ENCODE results near the gene HOXD10. TPM values are rescaled to one million over a fixed set of nuclear protein-coding genes. Genes with fewer than 3 reads are reported as not detected.

Gene HOXD10
- total RNA-seq, 1 donor from 2014 or later: not detected

- H3K27me3 ChIP-seq: peaks cover 41% of the 10 kb centered on the region
- H3K4me1 ChIP-seq: peaks cover 0 to 12% of the 10 kb centered on the region in 2 donors
- intact Hi-C loops (cut with DNase I): no loop called here
- H3K4me3 ChIP-seq: no peak overlapping the region
- H3K36me3 ChIP-seq: no peaks in the 10 kb centered on the region
- no peak overlapping the region for H3K27ac ChIP-seq
- DNase-seq (ENCODE audit: low spot score in 2 of 2): no peak
- H3K9me3 ChIP-seq: no peaks in the 10 kb centered on the region
- TF ChIP-seq CTCF (IDR thresholded peaks at IDR 0.05): no peak
Observed at GRCh38 chr2:176072292-176072669, 44.3 kb upstream of the HOXD10 start.

- Histone ChIP-seq H3K27me3 (peaks cover 47% of the 10 kb centered on the region), H3K4me1 (peaks cover 0 to 4% of the 10 kb centered on the region in 2 donors), H3K9me3 (no peaks in the 10 kb centered on the region), H3K36me3 (no peaks in the 10 kb centered on the region), H3K4me3 (no peak overlapping the region), H3K27ac (no peak overlapping the region)
- intact Hi-C loops (cut with DNase I): no loop called here
- no peak for DNase-seq (ENCODE audit: low spot score in 2 of 2)
- no peak for TF ChIP-seq CTCF (IDR thresholded peaks at IDR 0.05)
Observed at GRCh38 chr2:176072951-176073904, 43.4 kb upstream of the HOXD10 start.

- DNase-seq (ENCODE audit: low spot score in 2 of 2): no peak
- H3K4me1 ChIP-seq: no peaks in the 10 kb centered on the region
- no peaks in the 10 kb centered on the region for H3K36me3 ChIP-seq
- H3K4me3 ChIP-seq: no peak overlapping the region
- no peak overlapping the region for H3K27ac ChIP-seq
- H3K9me3 ChIP-seq: no peaks in the 10 kb centered on the region
- peaks cover 53% of the 10 kb centered on the region for H3K27me3 ChIP-seq
- intact Hi-C loops (cut with DNase I): no loop called here
- no peak for TF ChIP-seq CTCF (IDR thresholded peaks at IDR 0.05)
Observed at GRCh38 chr2:176074919-176075425, 41.6 kb upstream of the HOXD10 start.

GRCh38 chr2:176075481-176075880, 41.1 kb upstream of the HOXD10 start:
- H3K27me3 ChIP-seq: peaks cover 54% of the 10 kb centered on the region
- TF ChIP-seq CTCF (IDR thresholded peaks at IDR 0.05): no peak
- intact Hi-C loops (cut with DNase I): no loop called here
- no peak overlapping the region for H3K4me3 ChIP-seq
- H3K27ac ChIP-seq: no peak overlapping the region
- no peaks in the 10 kb centered on the region for H3K9me3 ChIP-seq
- H3K36me3 ChIP-seq: no peaks in the 10 kb centered on the region
- no peaks in the 10 kb centered on the region for H3K4me1 ChIP-seq
- no peak for DNase-seq (ENCODE audit: low spot score in 2 of 2)

GRCh38 chr2:176076063-176076462, 40.5 kb upstream of the HOXD10 start:
- peaks cover 60% of the 10 kb centered on the region for H3K27me3 ChIP-seq
- intact Hi-C loops (cut with DNase I): no loop called here
- no peak overlapping the region for H3K27ac ChIP-seq
- H3K9me3 ChIP-seq: no peaks in the 10 kb centered on the region
- no peak overlapping the region for H3K4me3 ChIP-seq
- no peak for DNase-seq (ENCODE audit: low spot score in 2 of 2)
- H3K4me1 ChIP-seq: no peaks in the 10 kb centered on the region
- no peak for TF ChIP-seq CTCF (IDR thresholded peaks at IDR 0.05)
- H3K36me3 ChIP-seq: no peaks in the 10 kb centered on the region

Measured in ascending aorta (tissue), 2 donors.